CD4-positive, alpha-beta T cell treated with Interferon gamma for 1 hour (primary cell): ENCODE results near the gene MACF1.
"Not testable (repeated sequence)": the region's sequence is repeated elsewhere in the genome, so short reads cannot be mapped to it uniquely, and the experiment has no call there.

Experiments used
- DNase-seq: peaks from one replicate; pipeline ENCODE4 v3.0.0-alpha.2; 2020

MACF1 gene

GRCh38 chr1:39473324-39473723 is 268.8 kb downstream of the MACF1 start:
- no peak for DNase-seq

GRCh38 chr1:39474810-39475209 is 270.3 kb downstream of the MACF1 start:
- no peak for DNase-seq

GRCh38 chr1:39475551-39475950 is 271.1 kb downstream of the MACF1 start:
- not testable (repeated sequence) for DNase-seq

- no peak for DNase-seq
These were observed 273.8 kb downstream of the MACF1 start for GRCh38 chr1:39478126-39478915.

- no peak for DNase-seq
These were observed 276.8 kb downstream of the MACF1 start for GRCh38 chr1:39481289-39481688.

GRCh38 chr1:39483276-39483675 is 278.8 kb downstream of the MACF1 start:
- DNase-seq, result no peak

GRCh38 chr1:39484564-39484963 is 280.1 kb downstream of the MACF1 start:
- DNase-seq, result no peak

GRCh38 chr1:39485046-39485803 is 280.7 kb downstream of the MACF1 start:
- DNase-seq, result no peak

GRCh38 chr1:39488012-39488545 is 283.6 kb downstream of the MACF1 start:
- no peak for DNase-seq

- no peak for DNase-seq
These were observed 284.5 kb downstream of the MACF1 start for GRCh38 chr1:39488793-39489566.

GRCh38 chr1:39489567-39490239 is 285.2 kb downstream of the MACF1 start:
- no peak for DNase-seq

GRCh38 chr1:39490596-39491145 is 286.2 kb downstream of the MACF1 start:
- no peak for DNase-seq

- peak; percentile 72 for DNase-seq
These were observed 286.8 kb downstream of the MACF1 start, which contains the start of gene BMP8A for GRCh38 chr1:39491146-39491921. TSS of gene BMP8A (plus strand) at chr1:39491636. CDS start at chr1:39491992, 356 bp downstream.

- DNase-seq, result not testable (repeated sequence)
These were observed 287.9 kb downstream of the MACF1 start for GRCh38 chr1:39492118-39493042.

- not testable (repeated sequence) for DNase-seq
These were observed 288.7 kb downstream of the MACF1 start for GRCh38 chr1:39493043-39493810.

GRCh38 chr1:39494671-39495410 is 290.3 kb downstream of the MACF1 start:
- DNase-seq, result no peak

- not testable (repeated sequence) for DNase-seq
These were observed 292.0 kb downstream of the MACF1 start for GRCh38 chr1:39496520-39496919.

- no peak for DNase-seq
These were observed 293.1 kb downstream of the MACF1 start for GRCh38 chr1:39497585-39497984.
